Lung (tissue), 12 donors: ENCODE data around the gene GAK. TPM values are rescaled to one million over a fixed set of nuclear protein-coding genes. Genes with fewer than 3 reads are reported as not detected.

Source experiments
- ATAC-seq: fragments of 200-7000 bp; cut with Tn5 transposase; one replicate; pipeline ENCODE4 v1.9.1; 2020; ENCODE audit warnings: moderate number of reproducible peaks; ENCODE audit not compliant: insufficient read depth, low FRiP score
- DNase-seq, 3 donors: peaks; one replicate each; pipeline ENCODE4 v3.0.0-alpha.2; 2013 to 2017
- H3K27ac ChIP-seq, 2 donors: one replicate each; pipeline ENCODE4 v1.5.1; 2013; ENCODE audit warnings: mild to moderate bottlenecking in 2 of 2, moderate library complexity in 2 of 2, control low read depth in 1 of 2, inconsistent platforms in 1 of 2, low read depth in 1 of 2, low read length in 1 of 2
- H3K27me3 ChIP-seq, 3 donors: one replicate each; pipeline ENCODE4 v1.5.1; 2013; ENCODE audit warnings: low read length in 2 of 3; ENCODE audit not compliant: control insufficient read depth in 3 of 3, insufficient read depth in 3 of 3
- H3K36me3 ChIP-seq, 4 donors: one replicate each; pipeline ENCODE4 v1.5.1; 2013; ENCODE audit warnings: low read length in 4 of 4, mild to moderate bottlenecking in 1 of 4, moderate library complexity in 1 of 4; ENCODE audit not compliant: control insufficient read depth in 4 of 4, insufficient read depth in 4 of 4
- H3K4me1 ChIP-seq, 5 donors: one replicate each; pipeline ENCODE4 v1.5.1; 2013; ENCODE audit warnings: low read length in 5 of 5, mild to moderate bottlenecking in 2 of 5, moderate library complexity in 1 of 5; ENCODE audit not compliant: control insufficient read depth in 5 of 5, insufficient read depth in 5 of 5
- H3K4me3 ChIP-seq: one replicate; pipeline ENCODE4 v1.5.1; 2013; ENCODE audit warnings: mild to moderate bottlenecking, control low read depth, moderate library complexity
- H3K9ac ChIP-seq, 2 donors: one replicate each; pipeline ENCODE4 v1.5.1; 2013; ENCODE audit warnings: low read length in 2 of 2, control low read depth in 1 of 2; ENCODE audit not compliant: insufficient read depth in 1 of 2
- H3K9me3 ChIP-seq, 4 donors: one replicate each; pipeline ENCODE4 v1.5.1; 2013; ENCODE audit warnings: low read length in 3 of 4, mild to moderate bottlenecking in 1 of 4, moderate library complexity in 1 of 4; ENCODE audit not compliant: control insufficient read depth in 4 of 4, insufficient read depth in 3 of 4
- WGBS, 2 donors: extraction: QIAGEN DNeasy Blood & Tissue Kit; methylation state at CpG; one replicate each; pipeline ENCODE4 v1.1.7; 2013; 5-methylcytosine and 5-hydroxymethylcytosine counted together
- polyA plus RNA-seq, 2 donors: library from polyadenylated mRNA; stranded (reverse); fragments of 200-250 nt; gene quantifications; one replicate each; pipeline ENCODE4 v1.2.1, GENCODE V29; 2013
- total RNA-seq, 2 donors: library from RNA; depleted of rRNA in 1 of 2; stranded (reverse); fragments of >200 nt in 1 of 2; gene quantifications; one replicate each; pipeline ENCODE4 v1.2.1, GENCODE V29; 2014 to 2021
- TF ChIP-seq, protein P1 (sequence below): IDR thresholded peaks from 2 replicates; pipeline ENCODE4 v1.5.1; 2012; ENCODE audit warnings: mild to moderate bottlenecking; ENCODE audit errors: control extremely low read depth, extremely low read depth
- donor health status: control.
- donor health status: control.
- donor health status: Bipolar disorder and iron deficiency.
- donor health status: healthy.
- donor health status: DM: yes; HTN: yes; CAD: no.

GAK gene
- total and polyA plus RNA-seq, 4 donors, result 101 to 178 (median 137) TPM

DNA sequence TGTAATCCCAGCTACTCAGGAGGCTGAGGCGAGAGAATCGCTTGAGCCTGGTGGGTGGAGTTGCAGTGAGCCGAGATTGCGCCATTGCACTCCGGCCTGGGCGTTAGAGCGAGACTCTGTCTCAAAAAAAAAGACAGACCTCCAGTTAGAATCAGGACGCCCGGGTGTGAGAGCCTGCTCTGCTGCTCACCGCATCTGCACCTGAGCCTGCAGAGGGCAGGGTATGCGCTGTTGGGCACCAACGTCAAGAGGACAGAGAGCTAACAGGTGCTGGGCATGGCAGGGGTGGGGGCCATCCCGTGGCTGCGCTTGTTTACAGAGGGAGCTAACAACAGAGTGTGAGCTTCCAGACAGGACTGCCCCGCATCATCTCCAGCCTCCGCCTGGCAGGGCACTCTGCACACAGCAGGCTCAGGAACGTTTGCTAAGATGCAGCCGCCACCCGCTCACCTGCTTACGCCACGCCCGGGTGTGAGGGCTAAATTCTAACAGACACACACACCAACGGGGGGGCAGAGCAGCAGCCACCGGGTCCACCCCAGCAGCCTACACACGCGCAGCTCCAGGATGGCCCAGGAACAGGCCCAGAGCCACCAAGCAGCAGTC, 56.2 kb downstream of the GAK start:
- no peaks in the 10 kb centered on the region for H3K9me3 ChIP-seq
- DNase-seq (no peak), ATAC-seq (no peak)
- no peak overlapping the region for H3K27ac ChIP-seq
- no peaks in the 10 kb centered on the region for H3K4me1 ChIP-seq
- no peak overlapping the region for H3K4me3 ChIP-seq
- WGBS, 2 donors, result 88 to 93% methylated on average over 26 of the region's 26 CpGs
- peaks cover 15 to 76% (median 21%) of the 10 kb centered on the region in 4 donors for H3K36me3 ChIP-seq
- no peak overlapping the region for H3K9ac ChIP-seq
- TF ChIP-seq, protein P1, sequence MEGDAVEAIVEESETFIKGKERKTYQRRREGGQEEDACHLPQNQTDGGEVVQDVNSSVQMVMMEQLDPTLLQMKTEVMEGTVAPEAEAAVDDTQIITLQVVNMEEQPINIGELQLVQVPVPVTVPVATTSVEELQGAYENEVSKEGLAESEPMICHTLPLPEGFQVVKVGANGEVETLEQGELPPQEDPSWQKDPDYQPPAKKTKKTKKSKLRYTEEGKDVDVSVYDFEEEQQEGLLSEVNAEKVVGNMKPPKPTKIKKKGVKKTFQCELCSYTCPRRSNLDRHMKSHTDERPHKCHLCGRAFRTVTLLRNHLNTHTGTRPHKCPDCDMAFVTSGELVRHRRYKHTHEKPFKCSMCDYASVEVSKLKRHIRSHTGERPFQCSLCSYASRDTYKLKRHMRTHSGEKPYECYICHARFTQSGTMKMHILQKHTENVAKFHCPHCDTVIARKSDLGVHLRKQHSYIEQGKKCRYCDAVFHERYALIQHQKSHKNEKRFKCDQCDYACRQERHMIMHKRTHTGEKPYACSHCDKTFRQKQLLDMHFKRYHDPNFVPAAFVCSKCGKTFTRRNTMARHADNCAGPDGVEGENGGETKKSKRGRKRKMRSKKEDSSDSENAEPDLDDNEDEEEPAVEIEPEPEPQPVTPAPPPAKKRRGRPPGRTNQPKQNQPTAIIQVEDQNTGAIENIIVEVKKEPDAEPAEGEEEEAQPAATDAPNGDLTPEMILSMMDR, result no peak
- H3K27me3 ChIP-seq, result no peaks in the 10 kb centered on the region

- Histone ChIP-seq H3K9me3 (no peaks in the 10 kb centered on the region), H3K9ac (no peak overlapping the region), H3K4me3 (no peak overlapping the region), H3K27ac (no peak overlapping the region), H3K27me3 (no peaks in the 10 kb centered on the region), H3K4me1 (no peaks in the 10 kb centered on the region), H3K36me3 (peaks cover 15 to 75% (median 22%) of the 10 kb centered on the region in 4 donors)
- TF ChIP-seq, protein P1, result no peak
- 90 to 92% methylated on average over 17 of the region's 17 CpGs for WGBS, 2 donors
- ATAC-seq (no peak), DNase-seq (no peak)
Observed at GRCh38 chr4:874971-875817, 56.9 kb downstream of the GAK start.

DNA sequence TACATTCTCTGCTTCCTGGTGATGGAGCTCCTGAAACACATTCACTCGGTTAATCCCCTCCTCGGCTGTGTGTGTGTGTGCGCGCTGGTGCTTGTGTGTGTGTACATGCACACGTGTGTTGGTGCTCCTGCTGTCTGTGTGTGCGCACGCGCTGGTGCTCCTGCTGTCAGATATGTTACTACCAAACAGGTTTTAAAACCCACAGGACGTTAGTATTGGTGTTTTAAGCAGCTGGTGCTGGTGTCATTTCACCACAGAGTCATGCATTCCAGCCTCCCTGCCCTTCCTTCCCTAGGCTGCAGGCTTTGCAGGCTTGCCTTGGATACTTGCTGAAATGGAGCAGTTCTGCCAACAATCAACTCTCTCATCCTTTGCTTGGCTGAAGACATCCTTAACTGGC, 58.1 kb downstream of the GAK start:
- H3K36me3 ChIP-seq, result peaks cover 14 to 76% (median 28%) of the 10 kb centered on the region in 4 donors
- peaks cover 0 to 3% (median 1%) of the 10 kb centered on the region in 4 donors for H3K9me3 ChIP-seq
- H3K4me1 ChIP-seq, result no peaks in the 10 kb centered on the region
- no peaks in the 10 kb centered on the region for H3K27me3 ChIP-seq
- 94 to 96% methylated on average over 9 of the region's 9 CpGs for WGBS, 2 donors
- no peak overlapping the region for H3K4me3 ChIP-seq
- H3K9ac ChIP-seq, result no peak overlapping the region
- ATAC-seq (no peak), DNase-seq (no peak)
- TF ChIP-seq, protein P1, result no peak
- H3K27ac ChIP-seq, result no peak overlapping the region
